Gastroesophageal sphincter (tissue), 3 donors: Measurements from ENCODE around the gene FRMD1.

ENCODE experiments used
- POLR2A ChIP-seq, 2 donors: fragments of 450-650 bp; IDR thresholded peaks; one replicate each; pipeline ENCODE4 v1.6.1; 2017; ENCODE audit warnings: antibody characterized with exemption in 2 of 2, mild to moderate bottlenecking in 2 of 2, moderate library complexity in 1 of 2
- TF ChIP-seq, protein P1 (sequence below), 4 experiments: fragments of 200-600 bp in 2 of 4; fragments of 450-650 bp in 2 of 4; sonication (generic) in 1 of 4; IDR thresholded peaks; one replicate each; pipeline ENCODE4 v1.5.1; 2017 to 2019; ENCODE audit warnings: antibody characterized with exemption in 4 of 4, mild to moderate bottlenecking in 2 of 4, moderate library complexity in 2 of 4

DNA sequence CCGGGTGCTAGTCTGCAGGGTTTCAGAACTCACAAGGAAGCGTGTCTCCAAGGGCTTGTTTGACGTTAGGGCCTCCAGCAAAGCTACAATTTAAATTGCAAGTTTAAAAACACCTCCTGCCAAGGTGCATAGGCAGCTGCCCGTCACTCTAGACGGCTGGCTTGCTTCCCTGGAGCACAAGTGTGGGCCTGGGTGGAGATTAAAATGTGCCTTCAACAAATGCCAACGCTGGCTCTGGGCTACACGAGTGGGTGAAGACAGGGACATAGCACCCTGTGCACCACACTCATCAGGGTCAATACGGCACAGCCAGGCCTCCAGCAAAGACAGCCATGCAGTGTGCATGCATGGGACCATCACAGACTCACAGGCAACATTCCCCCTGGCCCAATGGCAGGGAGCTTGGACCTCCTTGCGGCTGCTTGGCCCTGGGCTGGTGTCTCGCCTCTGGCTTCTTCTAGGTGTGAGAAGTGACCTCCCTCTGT lies 48.4 kb upstream of the FRMD1 start:
- TF ChIP-seq POLR2A (IDR thresholded peaks at IDR 0.05), result no peak
- TF ChIP-seq, protein P1, sequence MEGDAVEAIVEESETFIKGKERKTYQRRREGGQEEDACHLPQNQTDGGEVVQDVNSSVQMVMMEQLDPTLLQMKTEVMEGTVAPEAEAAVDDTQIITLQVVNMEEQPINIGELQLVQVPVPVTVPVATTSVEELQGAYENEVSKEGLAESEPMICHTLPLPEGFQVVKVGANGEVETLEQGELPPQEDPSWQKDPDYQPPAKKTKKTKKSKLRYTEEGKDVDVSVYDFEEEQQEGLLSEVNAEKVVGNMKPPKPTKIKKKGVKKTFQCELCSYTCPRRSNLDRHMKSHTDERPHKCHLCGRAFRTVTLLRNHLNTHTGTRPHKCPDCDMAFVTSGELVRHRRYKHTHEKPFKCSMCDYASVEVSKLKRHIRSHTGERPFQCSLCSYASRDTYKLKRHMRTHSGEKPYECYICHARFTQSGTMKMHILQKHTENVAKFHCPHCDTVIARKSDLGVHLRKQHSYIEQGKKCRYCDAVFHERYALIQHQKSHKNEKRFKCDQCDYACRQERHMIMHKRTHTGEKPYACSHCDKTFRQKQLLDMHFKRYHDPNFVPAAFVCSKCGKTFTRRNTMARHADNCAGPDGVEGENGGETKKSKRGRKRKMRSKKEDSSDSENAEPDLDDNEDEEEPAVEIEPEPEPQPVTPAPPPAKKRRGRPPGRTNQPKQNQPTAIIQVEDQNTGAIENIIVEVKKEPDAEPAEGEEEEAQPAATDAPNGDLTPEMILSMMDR (IDR thresholded peaks at IDR 0.05), result no peak
